ENCODE data around the gene CNN2. TPM values are rescaled to one million over a fixed set of nuclear protein-coding genes. Genes with fewer than 3 reads are reported as not detected.

CNN2 gene
- polyA plus RNA-seq, 3 donors, result 69.9 to 213 (median 144) TPM

GRCh38 chr19:986083-986482, 40.3 kb upstream of the CNN2 start:
- H3K27ac ChIP-seq (ENCODE audit: low read depth in 1 of 2, low read length in 2 of 2), result no peak overlapping the region
- no peak overlapping the region for H3K4me3 ChIP-seq (replicated peaks in 1 of 3; ENCODE audit: low read depth in 2 of 3, low read length in 3 of 3)
- H3K9me3 Mint-ChIP-seq, result peaks cover 0 to 3% (median 0%) of the 10 kb centered on the region in 7 donors
- peaks cover 18 to 28% of the 10 kb centered on the region in 2 donors for H3K4me1 ChIP-seq (ENCODE audit: control insufficient read depth in 1 of 2, insufficient read depth in 2 of 2, low read length in 2 of 2)
- no peak overlapping the region for H2AFZ ChIP-seq (ENCODE audit: insufficient read depth, low read depth, low read length, poor library complexity, severe bottlenecking)
- H3K4me1 Mint-ChIP-seq, result peaks cover 14% of the 10 kb centered on the region
- WGBS (ENCODE audit: insufficient coverage), result 96% methylated on average over 9 of the region's 14 CpGs
- peaks cover 0 to 2% (median 1%) of the 10 kb centered on the region in 3 donors for H3K27me3 Mint-ChIP-seq (ENCODE audit: low read depth in 3 of 3)
- peaks cover 4% of the 10 kb centered on the region for H4K20me1 ChIP-seq (ENCODE audit: insufficient read depth, low read length)
- no peaks in the 10 kb centered on the region for H3K27me3 ChIP-seq (ENCODE audit: control insufficient read depth in 2 of 2, insufficient read depth in 2 of 2, low read length in 2 of 2)
- no peak overlapping the region for H3K4me3 Mint-ChIP-seq
- H3K4me2 ChIP-seq (replicated peaks; ENCODE audit: extremely low read depth, low read length, poor library complexity, severe bottlenecking), result no peak overlapping the region
- DNase-seq, result no peak
- no peaks in the 10 kb centered on the region for H3K9me3 ChIP-seq (replicated peaks in 1 of 2; ENCODE audit: control insufficient read depth in 1 of 2, insufficient read depth in 1 of 2, low read length in 2 of 2)
- H3K36me3 ChIP-seq (replicated peaks in 1 of 2; ENCODE audit: control insufficient read depth in 1 of 2, insufficient read depth in 2 of 2, low read length in 2 of 2), result peaks cover 18 to 28% of the 10 kb centered on the region in 2 donors
- intact Hi-C loops (cut with micrococcal nuclease), result loop anchor here in 1 of 2 donors (10.0 kb wide), 1 partner anchor 211 kb away; no protein-coding TSS in a partner anchor
- no peak for TF ChIP-seq CTCF (IDR thresholded peaks at IDR 0.05)
- H3K79me2 ChIP-seq (ENCODE audit: insufficient read depth, low read length), result peaks cover 12% of the 10 kb centered on the region
- H3K9ac ChIP-seq (ENCODE audit: insufficient read depth, low read length, poor library complexity, severe bottlenecking), result no peak overlapping the region
- no peak overlapping the region for H3K27ac Mint-ChIP-seq
- H3K36me3 Mint-ChIP-seq, result peaks cover 19 to 37% of the 10 kb centered on the region in 2 donors

- H3K36me3 Mint-ChIP-seq, result peaks cover 22 to 44% of the 10 kb centered on the region in 2 donors
- Histone ChIP-seq H3K4me3 (replicated peaks in 1 of 3; ENCODE audit: low read depth in 2 of 3, low read length in 3 of 3) (no peak overlapping the region), H3K79me2 (ENCODE audit: insufficient read depth, low read length) (peaks cover 12% of the 10 kb centered on the region), H3K27ac (ENCODE audit: low read depth in 1 of 2, low read length in 2 of 2) (no peak overlapping the region), H4K20me1 (ENCODE audit: insufficient read depth, low read length) (peaks cover 8% of the 10 kb centered on the region), H3K4me1 (ENCODE audit: control insufficient read depth in 1 of 2, insufficient read depth in 2 of 2, low read length in 2 of 2) (peaks cover 14 to 20% of the 10 kb centered on the region in 2 donors), H3K9ac (ENCODE audit: insufficient read depth, low read length, poor library complexity, severe bottlenecking) (no peak overlapping the region), H3K9me3 (replicated peaks in 1 of 2; ENCODE audit: control insufficient read depth in 1 of 2, insufficient read depth in 1 of 2, low read length in 2 of 2) (no peaks in the 10 kb centered on the region), H3K27me3 (ENCODE audit: control insufficient read depth in 2 of 2, insufficient read depth in 2 of 2, low read length in 2 of 2) (no peaks in the 10 kb centered on the region), H3K36me3 (replicated peaks in 1 of 2; ENCODE audit: control insufficient read depth in 1 of 2, insufficient read depth in 2 of 2, low read length in 2 of 2) (peaks cover 18 to 28% of the 10 kb centered on the region in 2 donors), H2AFZ (ENCODE audit: insufficient read depth, low read depth, low read length, poor library complexity, severe bottlenecking) (no peak overlapping the region), H3K4me2 (replicated peaks; ENCODE audit: extremely low read depth, low read length, poor library complexity, severe bottlenecking) (no peak overlapping the region)
- intact Hi-C loops (cut with micrococcal nuclease), result loop anchor here in 1 of 2 donors (10.0 kb wide), 1 partner anchor 213 kb away; no protein-coding TSS in a partner anchor
- no peak for TF ChIP-seq CTCF (IDR thresholded peaks at IDR 0.05)
- no peak for DNase-seq
- H3K27ac Mint-ChIP-seq, result peak overlapping the region in 1 of 7 donors; percentile 30
- H3K9me3 Mint-ChIP-seq, result peaks cover 0 to 3% (median 0%) of the 10 kb centered on the region in 7 donors
- WGBS (ENCODE audit: insufficient coverage), result 91% methylated on average over 6 of the region's 14 CpGs
- peaks cover 0 to 2% (median 1%) of the 10 kb centered on the region in 3 donors for H3K27me3 Mint-ChIP-seq (ENCODE audit: low read depth in 3 of 3)
- H3K4me1 Mint-ChIP-seq, result peaks cover 14% of the 10 kb centered on the region
- H3K4me3 Mint-ChIP-seq, result no peak overlapping the region
Measured at GRCh38 chr19:988081-988480, 38.3 kb upstream of the CNN2 start.

Measured in CD14-positive monocyte (primary cell).